Measurements from ENCODE around the gene GIPR.

DNA sequence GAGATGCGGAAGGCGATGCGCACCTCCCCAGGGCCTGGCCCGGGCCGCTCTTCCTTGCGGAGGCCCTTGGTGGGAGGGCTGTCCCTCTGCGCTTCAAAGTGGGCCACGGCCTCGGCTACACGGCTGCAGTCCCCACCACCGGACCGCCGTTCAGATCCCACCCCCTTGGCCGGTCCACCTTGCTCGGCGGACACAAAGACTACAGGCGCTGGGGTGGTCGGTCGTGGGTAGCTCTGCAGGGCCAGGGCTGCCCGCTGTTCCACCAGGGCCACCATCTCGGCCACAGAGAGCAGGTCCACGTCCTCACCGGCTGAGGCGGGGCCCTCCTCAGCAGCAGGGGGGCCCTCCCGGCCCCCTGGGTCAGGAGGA is 44.7 kb downstream of the GIPR start:
- TF ChIP-seq, protein P1, sequence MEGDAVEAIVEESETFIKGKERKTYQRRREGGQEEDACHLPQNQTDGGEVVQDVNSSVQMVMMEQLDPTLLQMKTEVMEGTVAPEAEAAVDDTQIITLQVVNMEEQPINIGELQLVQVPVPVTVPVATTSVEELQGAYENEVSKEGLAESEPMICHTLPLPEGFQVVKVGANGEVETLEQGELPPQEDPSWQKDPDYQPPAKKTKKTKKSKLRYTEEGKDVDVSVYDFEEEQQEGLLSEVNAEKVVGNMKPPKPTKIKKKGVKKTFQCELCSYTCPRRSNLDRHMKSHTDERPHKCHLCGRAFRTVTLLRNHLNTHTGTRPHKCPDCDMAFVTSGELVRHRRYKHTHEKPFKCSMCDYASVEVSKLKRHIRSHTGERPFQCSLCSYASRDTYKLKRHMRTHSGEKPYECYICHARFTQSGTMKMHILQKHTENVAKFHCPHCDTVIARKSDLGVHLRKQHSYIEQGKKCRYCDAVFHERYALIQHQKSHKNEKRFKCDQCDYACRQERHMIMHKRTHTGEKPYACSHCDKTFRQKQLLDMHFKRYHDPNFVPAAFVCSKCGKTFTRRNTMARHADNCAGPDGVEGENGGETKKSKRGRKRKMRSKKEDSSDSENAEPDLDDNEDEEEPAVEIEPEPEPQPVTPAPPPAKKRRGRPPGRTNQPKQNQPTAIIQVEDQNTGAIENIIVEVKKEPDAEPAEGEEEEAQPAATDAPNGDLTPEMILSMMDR (IDR thresholded peaks at IDR 0.05; ENCODE audit: low read depth, low read length), result no peak
- TF ChIP-seq POLR2A (IDR thresholded peaks at IDR 0.05; ENCODE audit: extremely low read depth, insufficient read length) (no peak), MYC (IDR thresholded peaks at IDR 0.05; ENCODE audit: low read depth, low read length) (no peak)
- TF ChIP-seq, protein P2, sequence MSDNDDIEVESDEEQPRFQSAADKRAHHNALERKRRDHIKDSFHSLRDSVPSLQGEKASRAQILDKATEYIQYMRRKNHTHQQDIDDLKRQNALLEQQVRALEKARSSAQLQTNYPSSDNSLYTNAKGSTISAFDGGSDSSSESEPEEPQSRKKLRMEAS (IDR thresholded peaks at IDR 0.05; ENCODE audit: low read depth, low read length), result no peak
